GM19324 (cell line): ENCODE results near the gene WDR37.
"Not testable (repeated sequence)": the region's sequence is repeated elsewhere in the genome, so short reads cannot be mapped to it uniquely, and the experiment has no call there.

Experiments
- ATAC-seq: cut with Tn5 transposase; IDR thresholded peaks from one replicate; pipeline ENCODE4 v1.9.1; 2021; ENCODE audit warnings: mild to moderate bottlenecking, moderate library complexity; ENCODE audit not compliant: unreplicated experiment, low FRiP score

WDR37 gene

GRCh38 chr10:1149793-1150637, 93.8 kb downstream of the WDR37 start:
- ATAC-seq: no peak

- no peak for ATAC-seq
Measured at GRCh38 chr10:1150638-1150955, 94.4 kb downstream of the WDR37 start.

GRCh38 chr10:1151076-1152033, 95.2 kb downstream of the WDR37 start:
- ATAC-seq: no peak

- ATAC-seq: no peak
Measured at GRCh38 chr10:1152386-1153250, 96.4 kb downstream of the WDR37 start.

- ATAC-seq: no peak
Measured at GRCh38 chr10:1153251-1153763, 97.1 kb downstream of the WDR37 start.

- ATAC-seq: no peak
Measured at GRCh38 chr10:1153805-1154351, 97.7 kb downstream of the WDR37 start.

GRCh38 chr10:1154531-1155295, 98.5 kb downstream of the WDR37 start:
- no peak for ATAC-seq

- no peak for ATAC-seq
Measured at GRCh38 chr10:1155791-1156615, 99.8 kb downstream of the WDR37 start.

- ATAC-seq: no peak
Measured at GRCh38 chr10:1156616-1156886, 100.4 kb downstream of the WDR37 start.

- ATAC-seq: no peak
Measured at GRCh38 chr10:1156921-1157614, 100.9 kb downstream of the WDR37 start.

- no peak for ATAC-seq
Measured at GRCh38 chr10:1157615-1157933, 101.4 kb downstream of the WDR37 start.

- ATAC-seq: no peak
Measured at GRCh38 chr10:1158066-1158465, 101.9 kb downstream of the WDR37 start.

- ATAC-seq: not testable (repeated sequence)
Measured at GRCh38 chr10:1158536-1158935, 102.4 kb downstream of the WDR37 start.

- no peak for ATAC-seq
Measured at GRCh38 chr10:1159131-1160061, 103.2 kb downstream of the WDR37 start.

- ATAC-seq: no peak
Measured at GRCh38 chr10:1160561-1161314, 104.6 kb downstream of the WDR37 start.

GRCh38 chr10:1161315-1161673, 105.1 kb downstream of the WDR37 start:
- not testable (repeated sequence) for ATAC-seq
